ENCODE data around the gene ZNF84. TPM values are rescaled to one million over a fixed set of nuclear protein-coding genes. Genes with fewer than 3 reads are reported as not detected.

The ZNF84 gene
- total RNA-seq, 1 experiment from 2014 or later = 36.8 TPM

- CTCF ChIA-PET = no interaction called here
- intact Hi-C loops (cut with micrococcal nuclease; ENCODE audit: unreplicated experiment) = no loop called here
- H3K36me3 ChIP-seq (ENCODE audit: control insufficient read depth, insufficient read depth, low read length) = peaks cover 2% of the 10 kb centered on the region; the same call in 1 of the 2 replicates
- H3K9me3 ChIP-seq (ENCODE audit: control insufficient read depth, insufficient read depth, low read depth, low read length) = peaks cover 95% of the 10 kb centered on the region
- DNase-seq (ENCODE audit: low read depth, low spot score) = no peak
- H3K4me1 ChIP-seq (ENCODE audit: control insufficient read depth, insufficient read depth, low read length) = no peaks in the 10 kb centered on the region
- H3K27me3 ChIP-seq (ENCODE audit: control insufficient read depth, insufficient read depth, low read length) = no peaks in the 10 kb centered on the region
- in situ Hi-C loops (cut with HindIII; ENCODE audit: low pct_unique_long_range_greater_than_20kb, low sequenced_read_pairs) = no loop called here
- TF ChIP-seq CTCF (IDR thresholded peaks at IDR 0.05) = no peak
- 0 out of 2 replicates have a peak, but pooled peaks have one; percentile 39 for TF ChIP-seq POLR2AphosphoS5 (IDR thresholded peaks at IDR 0.05; ENCODE audit: low read depth, low read length)
- ATAC-seq = no peak
- no peak overlapping the region for H3K27ac ChIP-seq (ENCODE audit: low read length)
- BruUV-seq (replicated peaks) = no TSS peak
- POLR2A ChIA-PET = no interaction called here
- H3K4me3 ChIP-seq (ENCODE audit: low read depth in 2 of 2, low read length in 2 of 2) = no peak overlapping the region
Measured at GRCh38 chr12:133058203-133059113, 21.1 kb downstream of the ZNF84 start.

- no peaks in the 10 kb centered on the region for H3K27me3 ChIP-seq (ENCODE audit: control insufficient read depth, insufficient read depth, low read length)
- in situ Hi-C loops (cut with HindIII; ENCODE audit: low pct_unique_long_range_greater_than_20kb, low sequenced_read_pairs) (no loop called here), intact Hi-C loops (cut with micrococcal nuclease; ENCODE audit: unreplicated experiment) (no loop called here)
- no peak overlapping the region for H3K4me3 ChIP-seq (ENCODE audit: low read depth in 2 of 2, low read length in 2 of 2)
- H3K9me3 ChIP-seq (ENCODE audit: control insufficient read depth, insufficient read depth, low read depth, low read length) = peaks cover 80% of the 10 kb centered on the region
- no TSS peak for BruUV-seq (replicated peaks)
- no peak for TF ChIP-seq CTCF (IDR thresholded peaks at IDR 0.05)
- TF ChIP-seq REST (IDR thresholded peaks at IDR 0.05; ENCODE audit: insufficient read depth in 1 of 2, low read depth in 2 of 2, low read length in 1 of 2) = no peak
- TF ChIP-seq TCF7L2 (IDR thresholded peaks at IDR 0.05; ENCODE audit: low read depth, low read length) = no peak
- no peak for TF ChIP-seq SIN3A (IDR thresholded peaks at IDR 0.05; ENCODE audit: borderline replicate concordance, insufficient read depth, low read depth, low read length)
- no peak for TF ChIP-seq POLR2AphosphoS5 (IDR thresholded peaks at IDR 0.05; ENCODE audit: low read depth, low read length)
- H3K36me3 ChIP-seq (ENCODE audit: control insufficient read depth, insufficient read depth, low read length) = no peaks in the 10 kb centered on the region
- H3K4me1 ChIP-seq (ENCODE audit: control insufficient read depth, insufficient read depth, low read length) = no peaks in the 10 kb centered on the region
- ATAC-seq = no peak
- CTCF ChIA-PET = no interaction called here
- H3K27ac ChIP-seq (ENCODE audit: low read length) = no peak overlapping the region
- POLR2A ChIA-PET = no interaction called here
- DNase-seq (ENCODE audit: low read depth, low spot score) = no peak
Measured at GRCh38 chr12:133061954-133062353, 24.6 kb downstream of the ZNF84 start.
